HK-2 (cell line): ENCODE data around the gene RAB11A.
"Not testable (repeated sequence)": the region's sequence is repeated elsewhere in the genome, so short reads cannot be mapped to it uniquely, and the experiment has no call there.

Experiments used
- DNase-seq: peaks from one replicate; pipeline ENCODE4 v3.0.0-alpha.2; 2018; ENCODE audit not compliant: unreplicated experiment

Gene RAB11A

GRCh38 chr15:65845826-65846519 is 23.3 kb upstream of the RAB11A start:
- no peak for DNase-seq

DNA sequence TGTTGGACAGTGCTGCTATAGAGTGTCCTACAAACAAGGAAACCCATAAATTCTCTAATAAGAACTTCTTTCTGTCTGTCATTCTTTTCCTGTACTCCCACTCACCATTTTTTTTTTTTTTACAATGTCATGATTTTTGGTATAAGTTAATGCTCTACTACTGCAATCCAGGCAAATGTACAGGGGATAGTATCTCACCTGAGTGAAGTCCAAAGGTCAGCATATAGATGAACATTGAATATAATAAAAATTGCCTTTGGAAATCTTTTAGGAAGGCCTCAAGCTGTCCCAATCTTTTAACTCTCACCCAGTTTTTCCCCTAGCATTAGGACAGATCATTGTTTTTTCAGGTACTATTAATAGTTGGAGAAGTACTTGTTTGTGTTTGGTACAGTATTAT is 21.3 kb upstream of the RAB11A start:
- DNase-seq = no peak

DNA sequence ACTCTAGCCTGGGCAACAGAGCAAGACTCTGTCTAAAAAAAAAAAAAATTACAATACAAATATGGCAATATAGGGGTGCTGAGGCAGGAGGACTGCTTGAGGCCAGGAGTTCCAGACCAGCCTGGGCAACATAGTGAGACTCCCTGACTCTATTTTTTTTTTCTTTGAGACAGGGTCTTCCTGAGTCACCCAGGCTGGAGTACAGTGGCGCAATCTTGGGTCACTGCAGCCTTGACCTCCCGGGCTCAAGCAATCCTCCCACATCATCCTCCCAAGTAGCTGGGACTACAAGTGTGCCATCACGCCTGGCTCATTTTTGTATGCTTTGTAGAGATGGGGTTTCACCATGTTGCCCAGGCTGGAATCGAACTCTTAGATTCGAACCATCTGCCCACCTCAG is 17.3 kb upstream of the RAB11A start:
- no peak for DNase-seq

- DNase-seq = peak; percentile 49
These were observed 12.4 kb upstream of the RAB11A start for GRCh38 chr15:65856821-65857455.

DNA sequence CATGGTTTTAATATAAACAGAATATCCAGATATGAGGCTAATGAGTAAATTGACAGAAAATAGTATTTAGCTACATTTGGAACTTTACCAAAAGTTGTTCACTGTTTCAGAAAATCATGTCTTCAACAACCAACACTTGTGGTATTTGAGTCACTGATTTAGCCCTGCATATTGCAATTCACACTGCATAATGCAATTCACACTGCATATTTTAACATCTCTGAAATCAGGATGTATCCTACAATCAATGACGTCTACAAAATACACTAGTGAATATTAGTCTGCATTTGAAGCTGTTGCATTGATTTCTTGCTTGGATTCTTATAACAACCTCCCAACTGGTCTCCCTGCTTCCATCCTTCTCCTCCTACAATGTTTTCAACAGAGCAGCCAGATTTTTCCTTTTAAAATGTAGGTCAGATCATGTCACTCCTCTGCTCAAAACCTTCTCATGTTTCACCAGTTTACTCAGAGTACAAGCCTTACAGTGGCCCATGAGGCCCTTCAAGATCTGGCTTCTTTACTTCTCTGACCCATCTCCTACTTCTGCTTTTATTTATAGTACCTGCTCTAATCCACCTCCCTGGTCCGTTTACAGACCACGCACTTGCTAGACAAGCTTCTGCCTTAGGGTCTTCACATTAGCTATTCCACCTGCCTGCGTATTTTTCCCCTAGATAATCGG is 11.4 kb upstream of the RAB11A start:
- no peak for DNase-seq

GRCh38 chr15:65862682-65863081 is 6.6 kb upstream of the RAB11A start:
- no peak for DNase-seq

GRCh38 chr15:65863106-65863505 is 6.2 kb upstream of the RAB11A start:
- no peak for DNase-seq

DNA sequence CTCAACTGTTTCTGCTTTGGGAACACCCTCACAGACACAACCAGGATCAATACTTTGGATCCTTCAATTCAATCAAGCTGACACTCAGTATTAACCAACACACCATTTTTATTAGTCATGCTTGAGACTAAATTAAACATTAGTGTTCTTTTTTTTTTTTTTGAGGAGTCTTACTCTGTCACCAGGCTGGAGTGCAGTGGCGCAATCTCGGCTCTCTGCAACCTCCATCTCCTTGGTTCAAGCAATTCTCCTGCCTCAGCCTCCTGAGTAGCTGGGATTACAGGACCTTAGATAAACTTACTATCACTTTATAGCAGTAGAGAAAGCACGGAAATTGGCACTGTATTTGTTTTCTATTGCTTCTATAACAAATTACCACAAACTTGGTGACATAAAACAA is 2.0 kb upstream of the RAB11A start:
- no peak for DNase-seq

DNA sequence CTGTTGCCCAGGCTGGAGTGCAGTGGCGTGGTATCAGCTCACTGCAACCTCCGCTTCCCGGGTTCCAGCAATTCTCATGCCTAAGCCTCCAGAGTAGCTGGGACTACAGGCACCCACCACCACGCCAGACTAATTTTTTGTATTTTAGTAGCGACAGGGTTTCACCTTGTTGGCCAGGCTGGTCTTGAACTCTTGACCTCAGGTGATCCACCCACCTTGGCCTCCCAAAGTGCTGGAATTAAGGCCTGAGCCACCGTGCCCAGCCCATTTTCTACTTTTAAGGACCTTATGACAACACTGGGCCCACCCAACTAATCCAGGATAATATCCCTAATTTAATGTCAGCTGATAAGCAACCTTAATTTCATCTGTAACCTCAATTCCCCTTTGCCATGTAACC is 1.4 kb upstream of the RAB11A start:
- not testable (repeated sequence) for DNase-seq

- DNase-seq = no peak
These were observed 655 bp upstream of the RAB11A start for GRCh38 chr15:65868546-65869125.

- DNase-seq = peak; percentile 17
These were observed 922 bp downstream of the RAB11A start for GRCh38 chr15:65869954-65870871.

GRCh38 chr15:65870889-65871533 is 1.7 kb downstream of the RAB11A start:
- DNase-seq = no peak

- DNase-seq = not testable (repeated sequence)
These were observed 2.6 kb downstream of the RAB11A start for GRCh38 chr15:65871886-65872285.

- DNase-seq = not testable (repeated sequence)
These were observed 3.3 kb downstream of the RAB11A start for GRCh38 chr15:65872596-65872995.

DNA sequence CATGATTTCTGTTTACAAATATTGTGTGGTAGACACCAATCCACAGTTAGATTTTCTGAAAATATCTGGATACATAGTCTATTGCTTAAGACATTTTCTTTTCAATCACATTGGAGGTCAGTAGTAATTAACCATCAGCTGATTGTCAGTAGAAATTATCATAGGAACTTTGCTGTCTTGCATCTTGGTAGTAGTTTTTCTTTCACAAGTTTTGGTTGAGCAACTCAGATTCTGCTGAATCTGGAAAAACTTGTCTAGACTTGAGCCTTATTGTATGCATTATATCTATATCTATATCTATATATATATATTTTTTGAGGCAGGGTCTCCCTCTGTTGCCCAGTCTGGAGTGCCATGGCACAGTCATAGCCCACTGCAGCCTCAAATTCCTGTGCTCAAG is 4.0 kb downstream of the RAB11A start:
- DNase-seq = no peak

GRCh38 chr15:65875458-65875857 is 6.2 kb downstream of the RAB11A start:
- no peak for DNase-seq

GRCh38 chr15:65877749-65878148 is 8.5 kb downstream of the RAB11A start:
- DNase-seq = no peak

GRCh38 chr15:65881766-65882434 is 12.6 kb downstream of the RAB11A start:
- no peak for DNase-seq

GRCh38 chr15:65883571-65883970 is 14.3 kb downstream of the RAB11A start:
- DNase-seq = no peak

GRCh38 chr15:65884511-65884910 is 15.2 kb downstream of the RAB11A start:
- DNase-seq = no peak
